SJCRH30 (cell line): Measurements from ENCODE around the gene GFPT2. TPM values are rescaled to one million over a fixed set of nuclear protein-coding genes. Genes with fewer than 3 reads are reported as not detected.

ENCODE experiments used
- DNase-seq, 2 experiments: peaks; one replicate each; pipeline ENCODE4 v3.0.0-alpha.2; 2015 to 2020
- H3K27ac ChIP-seq: fragments of 250-450 bp; sonication (Bioruptor Pico); 2 replicates; pipeline ENCODE4 v1.5.1; 2020; ENCODE audit warnings: mild to moderate bottlenecking, moderate library complexity
- H3K27me3 ChIP-seq: fragments of 250-450 bp; sonication (Bioruptor Pico); 2 replicates; pipeline ENCODE4 v1.5.1; 2020; ENCODE audit warnings: mild to moderate bottlenecking, moderate library complexity
- H3K36me3 ChIP-seq: fragments of 250-450 bp; sonication (Bioruptor Pico); 2 replicates; pipeline ENCODE4 v1.5.1; 2020; ENCODE audit warnings: mild to moderate bottlenecking, moderate library complexity
- H3K4me1 ChIP-seq: fragments of 250-450 bp; sonication (Bioruptor Pico); 2 replicates; pipeline ENCODE4 v1.5.1; 2020; ENCODE audit warnings: mild to moderate bottlenecking, moderate library complexity
- H3K4me3 ChIP-seq: fragments of 250-450 bp; sonication (Bioruptor Pico); 2 replicates; pipeline ENCODE4 v1.5.1; 2020; ENCODE audit warnings: mild to moderate bottlenecking, moderate library complexity
- H3K9me3 ChIP-seq: fragments of 250-450 bp; sonication (Bioruptor Pico); replicated peaks from 2 replicates; pipeline ENCODE4 v1.5.1; 2020; ENCODE audit warnings: mild to moderate bottlenecking, moderate library complexity
- total RNA-seq: library from RNA; depleted of rRNA; stranded (reverse); fragments of >200 nt; shearing (Covaris generic); gene quantifications from 2 replicates; pipeline ENCODE4 v1.2.3, GENCODE V29; 2014

GFPT2 gene
- total RNA-seq, 1 experiment from 2014 or later, result 0.47 TPM

DNA sequence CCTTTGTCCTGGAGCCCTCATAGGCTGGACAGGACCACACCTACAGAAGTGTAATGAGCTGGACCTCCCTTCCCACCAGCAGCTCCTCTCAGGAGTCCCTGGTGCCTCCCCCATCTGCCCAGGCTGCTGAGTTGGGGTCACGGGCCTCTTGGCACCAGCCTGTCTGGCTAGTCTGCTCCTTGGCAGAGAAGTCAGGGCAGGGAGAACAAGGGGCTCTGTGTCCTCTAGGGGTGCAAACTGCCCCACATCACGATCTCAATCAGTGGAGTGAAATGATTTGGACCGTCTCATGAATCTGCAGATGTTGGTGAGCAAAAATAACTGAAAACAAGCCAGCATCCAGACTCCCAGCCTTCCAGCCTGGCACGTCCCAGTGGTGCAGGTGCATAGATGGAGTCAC is 14.9 kb upstream of the GFPT2 start:
- Histone ChIP-seq H3K4me3 (no peak overlapping the region), H3K27ac (no peak overlapping the region), H3K4me1 (peaks cover 10% of the 10 kb centered on the region), H3K27me3 (no peaks in the 10 kb centered on the region), H3K36me3 (no peaks in the 10 kb centered on the region), H3K9me3 (no peaks in the 10 kb centered on the region; the same call in 1 of the 2 replicates)
- DNase-seq, result no peak

DNA sequence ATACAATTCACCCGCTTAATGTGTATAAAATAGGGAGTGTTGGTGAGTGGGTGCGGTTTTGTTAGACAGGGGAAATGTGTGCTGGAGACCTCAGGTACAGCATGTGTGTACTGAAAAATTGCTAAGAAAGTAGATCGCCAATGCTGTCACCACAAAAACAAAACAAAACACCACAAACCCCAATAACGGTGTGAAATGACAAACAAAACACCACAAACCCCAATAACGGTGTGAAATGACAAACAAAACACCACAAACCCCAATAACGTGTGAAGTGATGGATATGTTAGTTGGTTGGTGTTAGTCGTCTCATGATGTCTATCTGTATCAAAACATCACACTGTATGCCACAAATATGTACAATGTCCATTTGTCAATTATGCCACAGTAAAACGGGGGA is 14.2 kb upstream of the GFPT2 start:
- Histone ChIP-seq H3K4me1 (peaks cover 10% of the 10 kb centered on the region), H3K27ac (no peak overlapping the region)

GRCh38 chr5:180366326-180366725 is 13.2 kb upstream of the GFPT2 start:
- no peak overlapping the region for H3K27ac ChIP-seq
- H3K4me3 ChIP-seq, result no peak overlapping the region
- H3K9me3 ChIP-seq, result no peaks in the 10 kb centered on the region; the same call in 1 of the 2 replicates
- H3K36me3 ChIP-seq, result no peaks in the 10 kb centered on the region
- H3K27me3 ChIP-seq, result no peaks in the 10 kb centered on the region
- peaks cover 14% of the 10 kb centered on the region for H3K4me1 ChIP-seq
- DNase-seq, result no peak

More for the DNA sequence above, 14.2 kb upstream of the GFPT2 start:
- Histone ChIP-seq H3K27me3 (no peaks in the 10 kb centered on the region), H3K4me3 (no peak overlapping the region), H3K9me3 (no peaks in the 10 kb centered on the region; the same call in 1 of the 2 replicates), H3K36me3 (no peaks in the 10 kb centered on the region)
- DNase-seq, result no peak

GRCh38 chr5:180365829-180366228 is 12.7 kb upstream of the GFPT2 start:
- Histone ChIP-seq H3K36me3 (no peaks in the 10 kb centered on the region), H3K4me3 (no peak overlapping the region), H3K4me1 (peaks cover 9% of the 10 kb centered on the region), H3K27me3 (no peaks in the 10 kb centered on the region), H3K27ac (no peak overlapping the region), H3K9me3 (no peaks in the 10 kb centered on the region; the same call in 1 of the 2 replicates)
- DNase-seq, result no peak

DNA sequence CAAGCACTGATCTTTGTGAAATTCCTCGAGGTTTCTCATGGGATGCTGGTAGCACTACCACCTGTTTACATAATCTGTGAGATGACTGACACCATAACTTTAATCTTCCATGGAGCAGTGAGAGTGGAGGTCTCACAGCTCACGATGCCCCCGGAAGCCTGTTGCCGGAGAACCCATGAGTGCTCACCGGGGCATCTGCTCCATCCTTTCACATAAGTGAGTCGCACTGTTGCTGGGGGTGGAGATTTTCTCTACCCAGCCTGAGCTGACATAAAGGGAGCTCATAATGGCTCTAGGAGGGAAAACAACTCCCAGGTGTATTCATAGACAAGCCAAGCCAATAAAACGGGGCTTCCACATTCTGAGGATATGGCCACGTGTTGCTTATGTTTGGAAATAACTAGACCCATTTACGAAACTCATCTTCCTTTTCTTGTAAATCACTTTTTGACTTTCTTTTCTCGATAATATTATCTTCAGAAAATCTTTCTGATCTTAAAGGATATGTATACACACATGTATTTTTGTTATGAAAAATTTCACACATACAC is 11.2 kb upstream of the GFPT2 start:
- Histone ChIP-seq H3K4me1 (peaks cover 6% of the 10 kb centered on the region), H3K36me3 (no peaks in the 10 kb centered on the region), H3K4me3 (no peak overlapping the region), H3K9me3 (no peaks in the 10 kb centered on the region; the same call in 1 of the 2 replicates), H3K27me3 (no peaks in the 10 kb centered on the region), H3K27ac (no peak overlapping the region)
- no peak for DNase-seq

GRCh38 chr5:180360078-180360957 is 7.2 kb upstream of the GFPT2 start:
- Histone ChIP-seq H3K36me3 (no peaks in the 10 kb centered on the region), H3K9me3 (no peaks in the 10 kb centered on the region), H3K4me3 (no peak overlapping the region), H3K27me3 (no peaks in the 10 kb centered on the region), H3K4me1 (peaks cover 6% of the 10 kb centered on the region), H3K27ac (no peak overlapping the region)
- no peak for DNase-seq

DNA sequence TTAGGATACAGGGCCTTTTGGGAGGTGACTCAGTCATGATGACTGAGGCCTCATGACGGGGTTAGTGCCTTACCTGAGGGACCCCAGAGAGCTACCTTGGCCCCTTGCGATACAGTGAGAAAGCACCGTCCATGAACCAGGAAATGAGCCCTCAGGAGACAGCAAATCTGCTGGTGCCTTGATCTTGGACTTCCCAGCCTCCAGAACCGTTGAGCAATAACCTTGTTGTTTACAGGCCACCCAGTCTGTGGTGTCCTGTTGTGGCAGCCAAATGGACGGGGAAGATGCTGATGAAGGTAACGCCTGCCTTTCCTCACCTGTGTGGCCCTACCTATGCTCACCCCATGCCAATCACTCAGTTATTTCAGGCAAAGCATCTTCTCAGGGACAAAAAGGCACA is 5.6 kb upstream of the GFPT2 start:
- Histone ChIP-seq H3K27me3 (peaks cover 7% of the 10 kb centered on the region; the same call in 1 of the 2 replicates), H3K27ac (no peak overlapping the region), H3K9me3 (no peaks in the 10 kb centered on the region), H3K36me3 (no peaks in the 10 kb centered on the region), H3K4me3 (no peak overlapping the region), H3K4me1 (peaks cover 6% of the 10 kb centered on the region)
- no peak for DNase-seq

- Histone ChIP-seq H3K4me1 (peaks cover 6% of the 10 kb centered on the region), H3K27me3 (peaks cover 7% of the 10 kb centered on the region; the same call in 1 of the 2 replicates), H3K9me3 (no peaks in the 10 kb centered on the region), H3K36me3 (no peaks in the 10 kb centered on the region), H3K4me3 (no peak overlapping the region), H3K27ac (no peak overlapping the region)
- DNase-seq, result no peak
Observed at GRCh38 chr5:180358179-180358578, 5.0 kb upstream of the GFPT2 start.

DNA sequence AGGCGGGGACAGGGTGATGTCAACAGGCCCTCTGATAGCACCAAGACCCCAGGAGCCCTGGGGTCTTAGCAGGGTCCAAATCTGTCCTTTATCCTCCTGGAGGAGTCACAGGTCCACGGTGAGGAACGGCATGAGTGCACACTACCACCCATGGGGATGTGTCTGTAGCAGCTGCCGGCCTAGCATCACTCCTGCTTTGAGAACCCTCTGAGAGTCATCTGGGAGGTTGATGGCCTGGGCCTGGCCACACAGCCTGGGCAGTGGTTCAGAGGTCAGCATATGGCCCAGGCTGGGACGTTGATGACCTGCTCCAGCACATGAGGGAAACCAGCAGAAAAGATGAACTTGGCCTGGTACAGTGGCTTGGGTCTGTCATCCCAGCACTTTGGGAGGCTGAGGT is 1.8 kb upstream of the GFPT2 start:
- H3K4me1 ChIP-seq, result no peaks in the 10 kb centered on the region
- no peak overlapping the region for H3K27ac ChIP-seq
- no peaks in the 10 kb centered on the region for H3K9me3 ChIP-seq
- no peak overlapping the region for H3K4me3 ChIP-seq
- H3K36me3 ChIP-seq, result no peaks in the 10 kb centered on the region
- no peak for DNase-seq
- H3K27me3 ChIP-seq, result peaks cover 7% of the 10 kb centered on the region; the same call in 1 of the 2 replicates

GRCh38 chr5:180353980-180354452 is 880 bp upstream of the GFPT2 start:
- DNase-seq, result no peak
- H3K36me3 ChIP-seq, result no peaks in the 10 kb centered on the region
- peak overlapping the region; percentile 59 for H3K4me3 ChIP-seq
- H3K27ac ChIP-seq, result no peak overlapping the region
- H3K27me3 ChIP-seq, result peaks cover 7% of the 10 kb centered on the region; the same call in 1 of the 2 replicates
- H3K9me3 ChIP-seq, result no peaks in the 10 kb centered on the region
- H3K4me1 ChIP-seq, result no peaks in the 10 kb centered on the region

GRCh38 chr5:180352116-180353047 is 754 bp downstream of the GFPT2 start:
- H3K27me3 ChIP-seq, result peaks cover 7% of the 10 kb centered on the region; the same call in 1 of the 2 replicates
- H3K9me3 ChIP-seq, result no peaks in the 10 kb centered on the region
- no peaks in the 10 kb centered on the region for H3K36me3 ChIP-seq
- DNase-seq, result no peak
- no peak overlapping the region for H3K27ac ChIP-seq
- no peaks in the 10 kb centered on the region for H3K4me1 ChIP-seq
- H3K4me3 ChIP-seq, result peak overlapping the region; percentile 59

DNA sequence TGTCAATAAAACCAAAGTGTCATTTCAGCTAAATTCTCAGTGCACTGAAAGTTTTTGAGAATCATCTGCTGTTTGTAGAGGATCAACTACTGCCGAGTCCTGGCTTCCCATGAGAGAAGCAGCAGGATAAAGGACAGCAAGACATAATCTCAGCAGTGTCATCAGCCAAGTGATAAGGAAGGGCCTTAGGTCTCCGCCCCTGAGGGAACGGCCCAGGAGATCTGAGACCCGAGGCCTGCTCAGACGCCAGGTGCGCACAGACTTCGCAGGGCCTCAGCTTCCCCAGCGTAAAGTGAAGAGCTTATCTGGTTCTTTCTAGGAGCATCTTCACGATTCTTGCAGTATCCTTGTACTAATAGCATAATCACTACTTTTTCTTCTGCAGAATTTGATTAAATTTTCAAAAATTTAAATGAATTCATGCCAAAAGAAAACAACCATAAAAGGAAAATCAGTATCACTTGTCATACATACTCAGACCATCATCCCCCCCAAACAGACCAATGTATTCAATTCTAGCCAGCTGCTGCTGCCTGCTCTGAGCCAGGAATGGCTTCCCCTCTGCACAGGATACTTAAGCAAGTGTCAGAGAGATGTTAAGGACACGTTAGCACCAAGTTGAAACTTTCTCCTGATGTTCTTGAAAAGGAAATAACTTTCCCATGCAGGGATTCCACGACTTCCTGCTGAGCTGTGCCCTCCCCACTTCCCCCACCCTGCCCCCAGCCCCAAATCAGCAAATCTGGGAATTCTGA is 2.2 kb downstream of the GFPT2 start:
- Histone ChIP-seq H3K27me3 (peaks cover 7% of the 10 kb centered on the region; the same call in 1 of the 2 replicates), H3K9me3 (no peaks in the 10 kb centered on the region), H3K27ac (no peak overlapping the region), H3K4me1 (no peaks in the 10 kb centered on the region), H3K4me3 (no peak overlapping the region), H3K36me3 (no peaks in the 10 kb centered on the region)
- no peak for DNase-seq

DNA sequence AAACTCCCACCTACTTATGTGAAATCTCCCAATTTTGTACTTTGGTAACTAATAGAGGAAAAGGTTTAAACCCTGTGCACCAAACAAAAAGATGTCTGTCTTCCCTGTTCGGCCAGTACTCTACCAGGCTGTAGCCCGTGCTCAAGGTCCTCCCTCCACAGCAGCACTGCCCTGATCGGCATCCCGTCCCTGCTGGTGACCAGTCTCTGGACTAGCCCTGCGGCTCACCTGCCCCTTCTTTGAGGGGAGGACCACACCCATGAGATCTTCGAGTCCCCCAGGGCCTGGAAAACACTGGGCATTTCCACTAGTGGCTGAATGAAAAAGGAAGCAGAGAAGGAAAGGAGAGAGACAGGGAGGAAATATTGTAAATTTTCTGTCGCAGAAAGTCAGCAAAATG is 2.8 kb downstream of the GFPT2 start:
- Histone ChIP-seq H3K27me3 (peaks cover 7% of the 10 kb centered on the region; the same call in 1 of the 2 replicates), H3K9me3 (no peaks in the 10 kb centered on the region), H3K4me3 (no peak overlapping the region), H3K36me3 (no peaks in the 10 kb centered on the region), H3K4me1 (no peaks in the 10 kb centered on the region), H3K27ac (no peak overlapping the region)
- no peak for DNase-seq

DNA sequence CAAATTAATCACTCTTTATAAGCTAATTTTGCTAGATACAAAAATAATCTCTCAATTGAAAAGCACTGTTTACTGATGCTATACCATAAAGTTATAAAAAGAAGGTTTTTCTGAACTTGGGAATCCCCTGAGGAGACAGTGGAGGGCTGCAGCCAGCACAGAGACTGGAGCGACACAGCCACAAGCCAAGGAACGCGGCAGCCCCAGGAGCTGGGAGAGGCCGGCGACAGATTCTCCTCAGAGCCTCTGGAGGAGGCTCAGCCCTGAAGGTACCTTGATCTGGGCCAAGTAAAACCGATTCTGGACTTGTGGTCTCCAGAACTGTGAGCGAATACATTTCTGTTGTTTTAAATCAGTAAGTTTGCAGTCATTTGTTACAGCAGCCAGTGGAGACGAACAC is 3.7 kb downstream of the GFPT2 start:
- Histone ChIP-seq H3K4me1 (no peaks in the 10 kb centered on the region), H3K9me3 (no peaks in the 10 kb centered on the region), H3K4me3 (no peak overlapping the region), H3K36me3 (no peaks in the 10 kb centered on the region), H3K27me3 (peaks cover 1% of the 10 kb centered on the region; the same call in 1 of the 2 replicates), H3K27ac (no peak overlapping the region)
- DNase-seq, result no peak
